GM12878 (cell line): ENCODE data around the gene GKN2. TPM values are rescaled to one million over a fixed set of nuclear protein-coding genes. Genes with fewer than 3 reads are reported as not detected.

Experiments
- ATAC-seq: fragments of 200-7000 bp; cut with Tn5 transposase; 3 replicates; pipeline ENCODE4 v1.9.1; 2020; ENCODE audit warnings: mild to moderate bottlenecking, moderate library complexity
- BruUV-seq: library from RNA; stranded (reverse); fragments of 400-500 nt; replicated peaks from 2 replicates; lab custom pipeline; 2021; lab: Mats Ljungman, UMichigan
- CTCF ChIA-PET: fragments of 300-600 bp; sonication (Branson Sonifier 250); formaldehyde crosslinking; extraction: SDS; loops from one replicate; lab custom pipeline; 2021; ENCODE audit warnings: inconsistent platforms; lab: Yijun Ruan, JAX
- POLR2A ChIA-PET: fragments of 350-600 bp; formaldehyde crosslinking; extraction: SDS; loops from one replicate; lab custom pipeline; 2021; ENCODE audit warnings: inconsistent platforms; lab: Charles Lee
- RAD21 ChIA-PET: fragments of 300-600 bp; sonication (Branson Sonifier 250); formaldehyde crosslinking; loops from one replicate; lab custom pipeline; 2023; ENCODE audit warnings: antibody characterized with exemption; ENCODE audit not compliant: unreplicated experiment; lab: Charles Lee
- SMC1A ChIA-PET: fragments of 300-600 bp; sonication (Branson Sonifier 250); formaldehyde crosslinking; loops from one replicate; lab custom pipeline; 2023; ENCODE audit not compliant: unreplicated experiment, uncharacterized antibody; lab: Charles Lee
- DNase-seq: peaks from one replicate; pipeline ENCODE4 v3.0.0-alpha.2; 2011; ENCODE audit warnings: low read depth, low spot score
- FAIRE-seq: peaks from 3 replicates; lab custom pipeline; 2011; peaks lifted over from hg19 to GRCh38; lab: Jason Lieb, UNC
- H2AFZ ChIP-seq: 2 replicates; pipeline ENCODE4 v1.6.0; 2011; ENCODE audit warnings: low read depth, low read length, control low read depth; ENCODE audit not compliant: control insufficient read depth
- H3K27ac ChIP-seq: 2 replicates; pipeline ENCODE4 v1.5.1; 2011; ENCODE audit warnings: control low read depth; ENCODE audit not compliant: control insufficient read depth, insufficient read depth
- H3K27me3 ChIP-seq, 2 experiments: replicated peaks in 1 of 2; 2 replicates each; pipeline versions ENCODE4 v1.6.0 to v1.6.1; 2011; ENCODE audit warnings: low read length in 1 of 2; ENCODE audit not compliant: control insufficient read depth in 2 of 2, insufficient read depth in 2 of 2
- H3K36me3 ChIP-seq, 2 experiments: 2 replicates each; pipeline ENCODE4 v1.5.1; 2011; ENCODE audit warnings: low read length in 1 of 2; ENCODE audit not compliant: control insufficient read depth in 2 of 2, insufficient read depth in 2 of 2
- H3K4me1 ChIP-seq: 2 replicates; pipeline ENCODE4 v1.6.1; 2011; ENCODE audit warnings: mild to moderate bottlenecking, low read length, moderate library complexity, mixed read lengths; ENCODE audit not compliant: control insufficient read depth, insufficient read depth
- H3K4me2 ChIP-seq: 2 replicates; pipeline ENCODE4 v1.6.0; 2011; ENCODE audit warnings: control low read depth; ENCODE audit not compliant: control insufficient read depth, insufficient read depth
- H3K4me3 ChIP-seq: fragments of 200-600 bp; sonication (generic); 2 replicates; pipeline ENCODE4 v1.5.1; 2016
- H3K79me2 ChIP-seq: 2 replicates; pipeline ENCODE4 v1.6.0; 2011; ENCODE audit warnings: low read length; ENCODE audit not compliant: control insufficient read depth, insufficient read depth
- H3K9ac ChIP-seq: 2 replicates; pipeline ENCODE4 v1.8.0; 2011; ENCODE audit warnings: low read length, control low read depth, mixed read lengths; ENCODE audit not compliant: control insufficient read depth, insufficient read depth
- H3K9me3 ChIP-seq: replicated peaks from 3 replicates; pipeline ENCODE4 v1.5.1; 2011; ENCODE audit warnings: mild to moderate bottlenecking, low read length; ENCODE audit not compliant: control insufficient read depth, insufficient read depth
- H4K20me1 ChIP-seq: 2 replicates; pipeline ENCODE4 v1.6.0; 2011; ENCODE audit not compliant: control insufficient read depth, insufficient read depth
- ASH2L ChIP-seq: fragments of 300-600, 200-600 bp; sonication (generic); IDR thresholded peaks from 2 replicates; pipeline ENCODE4 v1.6.1; 2017; ENCODE audit warnings: low read depth, mild to moderate bottlenecking, borderline replicate concordance
- BCL11A ChIP-seq: IDR thresholded peaks from 2 replicates; pipeline ENCODE4 v1.6.1; 2011; ENCODE audit warnings: low read depth, low read length
- ESRRA ChIP-seq: IDR thresholded peaks from 2 replicates; pipeline ENCODE4 v1.6.1; 2012; ENCODE audit warnings: mild to moderate bottlenecking, low read length, improper control_type of control experiment
- GABPA ChIP-seq: IDR thresholded peaks from 2 replicates; pipeline ENCODE4 v1.6.1; 2014; ENCODE audit warnings: antibody characterized with exemption, low read depth, mild to moderate bottlenecking, inconsistent platforms
- HCFC1 ChIP-seq: fragments of 150-350 bp; IDR thresholded peaks from 2 replicates; pipeline ENCODE4 v1.6.1; 2014; ENCODE audit warnings: low read length
- IRF4 ChIP-seq: IDR thresholded peaks from 2 replicates; pipeline ENCODE4 v1.6.1; 2011; ENCODE audit warnings: low read depth, low read length
- MTA3 ChIP-seq: IDR thresholded peaks from 2 replicates; pipeline ENCODE4 v1.6.1; 2012; ENCODE audit warnings: low read length, inconsistent platforms, borderline replicate concordance
- POLR2AphosphoS2 ChIP-seq: IDR thresholded peaks from 2 replicates; pipeline ENCODE4 v1.6.1; 2011; ENCODE audit warnings: low read depth, mild to moderate bottlenecking, low read length, improper control_type of control experiment, moderate library complexity
- TBL1XR1 ChIP-seq: IDR thresholded peaks from 2 replicates; pipeline ENCODE4 v1.6.1; 2012; ENCODE audit warnings: low read depth, low read length, improper control_type of control experiment
- TCF3 ChIP-seq: IDR thresholded peaks from 2 replicates; pipeline ENCODE4 v1.6.1; 2012; ENCODE audit warnings: low read depth, mild to moderate bottlenecking, low read length, borderline replicate concordance; ENCODE audit not compliant: insufficient read depth
- TCF7 ChIP-seq: IDR thresholded peaks from 2 replicates; pipeline ENCODE4 v1.6.1; 2014; ENCODE audit warnings: antibody characterized with exemption, borderline replicate concordance
- ZBED1 ChIP-seq: IDR thresholded peaks from 2 replicates; pipeline ENCODE4 v1.6.1; 2016; ENCODE audit warnings: borderline replicate concordance
- ZNF217 ChIP-seq: fragments of 450-650 bp; IDR thresholded peaks from 2 replicates; pipeline ENCODE4 v1.6.1; 2017; ENCODE audit warnings: antibody characterized with exemption, mild to moderate bottlenecking
- ZNF274 ChIP-seq: IDR thresholded peaks from one replicate; pipeline ENCODE4 v1.8.0; 2011; ENCODE audit not compliant: insufficient read length, insufficient read depth
- WGBS: methylation state at CpG from one replicate; pipeline ENCODE4 v1.1.6; 2016; ENCODE audit warnings: low lambda C conversion rate; ENCODE audit not compliant: insufficient replicate concordance, insufficient coverage; ENCODE audit errors: missing lambda C conversion rate; 5-methylcytosine and 5-hydroxymethylcytosine counted together
- in situ Hi-C: fragments of 300-500 bp; cut with MboI; formaldehyde crosslinking; loops from 9 replicates; pipeline ENCODE4 v1.14.3; 2018; ENCODE audit warnings: mixed read lengths
- intact Hi-C: fragments of 100-400 bp; cut with micrococcal nuclease; formaldehyde crosslinking; loops from one replicate; pipeline ENCODE4 v1.14.2; 2022; ENCODE audit not compliant: unreplicated experiment
- polyA plus RNA-seq, 11 experiments: library from polyadenylated mRNA; depleted of rRNA in 4 of 11; unstranded in 6 of 11; stranded (reverse) in 5 of 11; fragments of >200 nt; fragmentation: Nextera tagmentation in 4 of 11; fragmentation: Illumina TruSeq in 1 of 11; extraction: Ambion mirVana in 4 of 11; extraction: Trizol in 1 of 11; gene quantifications; 1 replicate in 1 of 11; 2 replicates in 10 of 11; pipeline versions ENCODE4 v1.2.1 to v1.2.3, GENCODE V29; 2011 to 2016; ENCODE audit warnings: inconsistent platforms in 2 of 11, missing spikeins in 2 of 11, low read depth in 1 of 11
- total RNA-seq, 4 experiments: library from RNA; depleted of rRNA in 3 of 4; stranded (reverse); fragments of >200 nt in 3 of 4; fragmentation: Illumina TruSeq in 1 of 4; extraction: Trizol in 1 of 4; gene quantifications; 2 replicates each; pipeline versions ENCODE4 v1.2.1 to v1.2.3, GENCODE V29; 2013 to 2021
- TF ChIP-seq, protein P1 (sequence below): fragments of 450-650 bp; IDR thresholded peaks from 2 replicates; pipeline ENCODE4 v1.6.1; 2016; ENCODE audit warnings: mild to moderate bottlenecking
- TF ChIP-seq, protein P2 (sequence below): fragments of 450-650 bp; formaldehyde crosslinking; IDR thresholded peaks from 2 replicates; pipeline ENCODE4 v1.5.0; 2022; ENCODE audit warnings: mild to moderate bottlenecking, missing genetic modification characterization

Gene GKN2
- total and polyA plus RNA-seq, 10 of the 15 experiments (the other 5 are each of a cell fraction or from before 2014, with no cell fraction given) = not detected

DNA sequence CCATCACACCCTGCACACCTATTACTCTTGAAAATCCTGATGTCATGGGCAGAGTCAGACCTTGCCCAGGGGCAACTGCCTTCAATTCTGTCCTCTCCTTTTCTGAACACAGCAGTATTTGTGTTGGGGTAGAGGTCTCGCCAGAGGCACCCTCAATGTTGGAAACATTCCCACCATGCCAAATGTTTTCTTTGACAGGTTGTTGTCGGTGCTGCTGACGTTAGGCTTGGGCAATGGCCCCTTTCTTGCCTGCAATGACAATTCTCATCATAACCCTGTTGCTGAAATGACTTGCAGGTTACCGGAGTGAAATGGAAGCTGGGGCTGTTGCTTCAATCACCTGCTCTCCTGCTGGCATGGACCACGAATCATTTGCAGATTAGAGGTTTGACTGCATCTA is 39.6 kb upstream of the GKN2 start:
- no peaks in the 10 kb centered on the region for H3K4me1 ChIP-seq
- BruUV-seq = no TSS peak
- 0% methylated on average over 5 of the region's 5 CpGs for WGBS
- no peak overlapping the region for H3K4me3 ChIP-seq
- no peaks in the 10 kb centered on the region for H3K36me3 ChIP-seq
- ATAC-seq (no peak), FAIRE-seq (no peak), DNase-seq (no peak)
- ChIA-PET CTCF (interaction anchor here (1.0 to 1.4 kb wide), 2 partner anchors 10 to 283 kb away, joined by 4 read pairs; no protein-coding TSS in a partner anchor), POLR2A (interaction anchor here (0.6 kb wide), 1 partner anchor 99 kb away, joined by 3 read pairs; no protein-coding TSS in a partner anchor), RAD21 (no interaction called here), SMC1A (no interaction called here)
- no peaks in the 10 kb centered on the region for H3K79me2 ChIP-seq
- H3K4me2 ChIP-seq = no peak overlapping the region
- H3K27ac ChIP-seq = no peak overlapping the region
- in situ Hi-C loops = no loop called here
- H3K9me3 ChIP-seq = no peaks in the 10 kb centered on the region
- no peaks in the 10 kb centered on the region for H4K20me1 ChIP-seq
- TF ChIP-seq GABPA = no peak
- no peak for TF ChIP-seq MTA3
- no peak for TF ChIP-seq IRF4
- no peak for TF ChIP-seq POLR2AphosphoS2
- TF ChIP-seq ZNF217 = no peak
- TF ChIP-seq ZNF274 = no peak
- TF ChIP-seq HCFC1 = no peak
- TF ChIP-seq ZBED1 = no peak
- no peak for TF ChIP-seq TBL1XR1
- TF ChIP-seq TCF7 = no peak
- no peak for TF ChIP-seq ESRRA
- TF ChIP-seq ASH2L = no peak
- no peak for TF ChIP-seq TCF3
- TF ChIP-seq, protein P1, sequence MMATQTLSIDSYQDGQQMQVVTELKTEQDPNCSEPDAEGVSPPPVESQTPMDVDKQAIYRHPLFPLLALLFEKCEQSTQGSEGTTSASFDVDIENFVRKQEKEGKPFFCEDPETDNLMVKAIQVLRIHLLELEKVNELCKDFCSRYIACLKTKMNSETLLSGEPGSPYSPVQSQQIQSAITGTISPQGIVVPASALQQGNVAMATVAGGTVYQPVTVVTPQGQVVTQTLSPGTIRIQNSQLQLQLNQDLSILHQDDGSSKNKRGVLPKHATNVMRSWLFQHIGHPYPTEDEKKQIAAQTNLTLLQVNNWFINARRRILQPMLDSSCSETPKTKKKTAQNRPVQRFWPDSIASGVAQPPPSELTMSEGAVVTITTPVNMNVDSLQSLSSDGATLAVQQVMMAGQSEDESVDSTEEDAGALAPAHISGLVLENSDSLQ = no peak
- no peak for TF ChIP-seq BCL11A
- TF ChIP-seq, protein P2, sequence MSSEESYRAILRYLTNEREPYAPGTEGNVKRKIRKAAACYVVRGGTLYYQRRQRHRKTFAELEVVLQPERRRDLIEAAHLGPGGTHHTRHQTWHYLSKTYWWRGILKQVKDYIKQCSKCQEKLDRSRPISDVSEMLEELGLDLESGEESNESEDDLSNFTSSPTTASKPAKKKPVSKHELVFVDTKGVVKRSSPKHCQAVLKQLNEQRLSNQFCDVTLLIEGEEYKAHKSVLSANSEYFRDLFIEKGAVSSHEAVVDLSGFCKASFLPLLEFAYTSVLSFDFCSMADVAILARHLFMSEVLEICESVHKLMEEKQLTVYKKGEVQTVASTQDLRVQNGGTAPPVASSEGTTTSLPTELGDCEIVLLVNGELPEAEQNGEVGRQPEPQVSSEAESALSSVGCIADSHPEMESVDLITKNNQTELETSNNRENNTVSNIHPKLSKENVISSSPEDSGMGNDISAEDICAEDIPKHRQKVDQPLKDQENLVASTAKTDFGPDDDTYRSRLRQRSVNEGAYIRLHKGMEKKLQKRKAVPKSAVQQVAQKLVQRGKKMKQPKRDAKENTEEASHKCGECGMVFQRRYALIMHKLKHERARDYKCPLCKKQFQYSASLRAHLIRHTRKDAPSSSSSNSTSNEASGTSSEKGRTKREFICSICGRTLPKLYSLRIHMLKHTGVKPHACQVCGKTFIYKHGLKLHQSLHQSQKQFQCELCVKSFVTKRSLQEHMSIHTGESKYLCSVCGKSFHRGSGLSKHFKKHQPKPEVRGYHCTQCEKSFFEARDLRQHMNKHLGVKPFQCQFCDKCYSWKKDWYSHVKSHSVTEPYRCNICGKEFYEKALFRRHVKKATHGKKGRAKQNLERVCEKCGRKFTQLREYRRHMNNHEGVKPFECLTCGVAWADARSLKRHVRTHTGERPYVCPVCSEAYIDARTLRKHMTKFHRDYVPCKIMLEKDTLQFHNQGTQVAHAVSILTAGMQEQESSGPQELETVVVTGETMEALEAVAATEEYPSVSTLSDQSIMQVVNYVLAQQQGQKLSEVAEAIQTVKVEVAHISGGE (CRISPR knock-in tag) = no peak
- TF ChIP-seq, all 136 proteins: peak for 0
- Histone ChIP-seq H3K27me3 (no peaks in the 10 kb centered on the region; a peak in 1 of 4 replicates), H2AFZ (no peak overlapping the region), H3K9ac (no peak overlapping the region)
- intact Hi-C loops = no loop called here
